ENCODE data around the gene ASB1. TPM values are rescaled to one million over a fixed set of nuclear protein-coding genes. Genes with fewer than 3 reads are reported as not detected.

Gene ASB1
- total and polyA plus RNA-seq, 9 of the 15 experiments (the other 6 are each of a cell fraction or from before 2014, with no cell fraction given), result 6.3 to 37.7 (median 23.9) TPM

DNA sequence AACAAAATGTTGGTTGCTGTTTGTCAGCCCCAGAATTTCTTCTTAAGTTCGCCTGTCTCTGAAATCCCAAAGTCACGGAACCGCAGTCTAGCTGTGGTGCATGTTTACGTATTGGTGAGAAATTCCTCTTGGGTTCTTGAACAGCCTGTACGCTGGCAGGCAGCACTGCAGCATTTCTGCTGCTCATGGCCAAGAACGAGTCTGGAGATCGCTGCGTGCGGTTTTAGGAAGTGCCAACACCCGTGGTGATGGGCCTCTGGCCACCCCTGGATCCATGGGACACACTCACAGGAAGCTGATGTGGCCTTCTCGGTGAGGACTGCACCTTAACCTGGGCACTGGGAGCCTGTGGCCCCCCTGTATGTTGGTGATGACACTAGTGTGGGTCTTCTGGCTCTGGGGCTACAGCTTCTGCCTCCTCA is 23.7 kb downstream of the ASB1 start (continued):
- TF ChIP-seq, protein P1, sequence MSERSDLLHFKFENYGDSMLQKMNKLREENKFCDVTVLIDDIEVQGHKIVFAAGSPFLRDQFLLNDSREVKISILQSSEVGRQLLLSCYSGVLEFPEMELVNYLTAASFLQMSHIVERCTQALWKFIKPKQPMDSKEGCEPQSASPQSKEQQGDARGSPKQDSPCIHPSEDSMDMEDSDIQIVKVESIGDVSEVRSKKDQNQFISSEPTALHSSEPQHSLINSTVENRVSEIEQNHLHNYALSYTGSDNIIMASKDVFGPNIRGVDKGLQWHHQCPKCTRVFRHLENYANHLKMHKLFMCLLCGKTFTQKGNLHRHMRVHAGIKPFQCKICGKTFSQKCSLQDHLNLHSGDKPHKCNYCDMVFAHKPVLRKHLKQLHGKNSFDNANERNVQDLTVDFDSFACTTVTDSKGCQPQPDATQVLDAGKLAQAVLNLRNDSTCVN (CRISPR knock-in tag; IDR thresholded peaks at IDR 0.05), result no peak
- TF ChIP-seq HMG20A (CRISPR knock-in tag; conservative IDR thresholded peaks at IDR 0.05) (no peak), NFE2L1 (tag; IDR thresholded peaks at IDR 0.05; ENCODE audit: borderline replicate concordance, low read depth) (no peak), E2F3 (CRISPR knock-in tag; IDR thresholded peaks at IDR 0.05) (no peak), TBL1XR1 (IDR thresholded peaks at IDR 0.05; ENCODE audit: low read length in 2 of 2) (no peak), ZNF444 (CRISPR knock-in tag; IDR thresholded peaks at IDR 0.05) (no peak), ZNF717 (CRISPR knock-in tag; IDR thresholded peaks at IDR 0.05) (no peak), SREBF2 (CRISPR knock-in tag; IDR thresholded peaks at IDR 0.05) (no peak), KLF13 (tag; IDR thresholded peaks at IDR 0.05; ENCODE audit: borderline replicate concordance, low read depth) (no peak)
- TF ChIP-seq, protein P2, sequence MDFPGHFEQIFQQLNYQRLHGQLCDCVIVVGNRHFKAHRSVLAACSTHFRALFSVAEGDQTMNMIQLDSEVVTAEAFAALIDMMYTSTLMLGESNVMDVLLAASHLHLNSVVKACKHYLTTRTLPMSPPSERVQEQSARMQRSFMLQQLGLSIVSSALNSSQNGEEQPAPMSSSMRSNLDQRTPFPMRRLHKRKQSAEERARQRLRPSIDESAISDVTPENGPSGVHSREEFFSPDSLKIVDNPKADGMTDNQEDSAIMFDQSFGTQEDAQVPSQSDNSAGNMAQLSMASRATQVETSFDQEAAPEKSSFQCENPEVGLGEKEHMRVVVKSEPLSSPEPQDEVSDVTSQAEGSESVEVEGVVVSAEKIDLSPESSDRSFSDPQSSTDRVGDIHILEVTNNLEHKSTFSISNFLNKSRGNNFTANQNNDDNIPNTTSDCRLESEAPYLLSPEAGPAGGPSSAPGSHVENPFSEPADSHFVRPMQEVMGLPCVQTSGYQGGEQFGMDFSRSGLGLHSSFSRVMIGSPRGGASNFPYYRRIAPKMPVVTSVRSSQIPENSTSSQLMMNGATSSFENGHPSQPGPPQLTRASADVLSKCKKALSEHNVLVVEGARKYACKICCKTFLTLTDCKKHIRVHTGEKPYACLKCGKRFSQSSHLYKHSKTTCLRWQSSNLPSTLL (IDR thresholded peaks at IDR 0.05), result no peak
